H1 (cell line): ENCODE data around the gene POLR2I. TPM values are rescaled to one million over a fixed set of nuclear protein-coding genes. Genes with fewer than 3 reads are reported as not detected.

Source experiments
- CTCF ChIA-PET: fragments of 300-600 bp; sonication (Branson Sonifier 250); formaldehyde crosslinking; loops from one replicate; lab custom pipeline; 2021; ENCODE audit not compliant: partially characterized antibody; lab: Charles Lee
- POLR2A ChIA-PET: fragments of 300-600 bp; sonication (Branson Sonifier 250); formaldehyde crosslinking; loops from one replicate; lab custom pipeline; 2021; ENCODE audit warnings: inconsistent platforms; ENCODE audit not compliant: partially characterized antibody; lab: Charles Lee
- DNase-seq, 2 experiments: peaks; one replicate each; pipeline versions ENCODE4 v3.0.0 to v3.0.0-alpha.2; 2010 to 2022; ENCODE audit warnings: low spot score in 2 of 2, low read depth in 1 of 2, mixed read lengths in 1 of 2
- FAIRE-seq: peaks from 2 replicates; lab custom pipeline; 2011; peaks lifted over from hg19 to GRCh38; lab: Jason Lieb, UNC
- H2AFZ ChIP-seq: 2 replicates; pipeline ENCODE4 v1.8.1; 2012; ENCODE audit warnings: low read length, inconsistent platforms
- H2AK5ac ChIP-seq: 2 replicates; pipeline ENCODE4 v1.6.1; 2013; ENCODE audit warnings: low read depth, low read length
- H2BK120ac ChIP-seq: replicated peaks from 2 replicates; pipeline ENCODE3; 2013; ENCODE audit warnings: low read depth, low read length, inconsistent platforms
- H2BK12ac ChIP-seq: 2 replicates; pipeline ENCODE4 v1.6.1; 2013; ENCODE audit warnings: low read depth, low read length
- H2BK15ac ChIP-seq: 2 replicates; pipeline ENCODE4 v1.6.1; 2013; ENCODE audit warnings: low read length
- H2BK20ac ChIP-seq: 2 replicates; pipeline ENCODE4 v1.6.1; 2013; ENCODE audit warnings: low read length
- H2BK5ac ChIP-seq: 2 replicates; pipeline ENCODE4 v1.6.1; 2013; ENCODE audit warnings: low read depth, low read length
- H3K14ac ChIP-seq: 2 replicates; pipeline ENCODE4 v1.6.1; 2013; ENCODE audit warnings: inconsistent platforms; ENCODE audit not compliant: insufficient read length
- H3K18ac ChIP-seq: 2 replicates; pipeline ENCODE4 v1.6.1; 2013; ENCODE audit warnings: low read length; ENCODE audit errors: extremely low read depth
- H3K23ac ChIP-seq: 2 replicates; pipeline ENCODE4 v1.6.1; 2013; ENCODE audit warnings: inconsistent platforms; ENCODE audit not compliant: insufficient read length
- H3K23me2 ChIP-seq: 2 replicates; pipeline ENCODE4 v1.6.1; 2013; ENCODE audit warnings: low read depth, low read length
- H3K27ac ChIP-seq: 2 replicates; pipeline ENCODE4 v1.6.1; 2011; ENCODE audit warnings: low read depth, low read length, inconsistent platforms
- H3K27me3 ChIP-seq, 4 experiments: replicated peaks in 1 of 4; 1 replicate in 1 of 4; 2 replicates in 3 of 4; pipeline versions ENCODE4 v1.6.1 to v1.8.1; 2011 to 2013; ENCODE audit warnings: low read length in 3 of 4, mild to moderate bottlenecking in 3 of 4, inconsistent platforms in 2 of 4, mixed read lengths in 2 of 4, moderate library complexity in 1 of 4; ENCODE audit not compliant: control insufficient read depth in 3 of 4, insufficient read depth in 3 of 4; ENCODE audit errors: extremely low read depth in 1 of 4
- H3K36me3 ChIP-seq, 4 experiments: 2 replicates each; pipeline versions ENCODE4 v1.6.1 to v1.8.1; 2011 to 2013; ENCODE audit warnings: mild to moderate bottlenecking in 4 of 4, low read length in 3 of 4, moderate library complexity in 2 of 4, control low read depth in 1 of 4, inconsistent platforms in 1 of 4; ENCODE audit not compliant: insufficient read depth in 4 of 4, control insufficient read depth in 2 of 4
- H3K4ac ChIP-seq: replicated peaks from 2 replicates; pipeline ENCODE3; 2013; ENCODE audit warnings: low read length, low read depth, mixed read lengths, inconsistent platforms; ENCODE audit not compliant: insufficient read length
- H3K4me1 ChIP-seq, 4 experiments: replicated peaks in 1 of 4; 1 replicate in 1 of 4; 2 replicates in 3 of 4; pipeline versions ENCODE4 v1.6.1 to v1.8.1; 2011 to 2013; ENCODE audit warnings: low read length in 3 of 4, inconsistent platforms in 2 of 4, mixed read lengths in 1 of 4; ENCODE audit not compliant: insufficient read depth in 4 of 4, control insufficient read depth in 3 of 4
- H3K4me2 ChIP-seq, 2 experiments: 2 replicates each; pipeline versions ENCODE4 v1.6.1 to v1.8.1; 2011 to 2013; ENCODE audit warnings: low read depth in 2 of 2, low read length in 2 of 2, control low read depth in 1 of 2, inconsistent platforms in 1 of 2, mild to moderate bottlenecking in 1 of 2; ENCODE audit not compliant: insufficient read depth in 1 of 2
- H3K4me3 ChIP-seq, 4 experiments: fragments of 200-600, 300-600 bp in 1 of 4; sonication (generic), shearing (Covaris generic), sonication (Bioruptor Twin) in 1 of 4; 2 replicates each; pipeline versions ENCODE4 v1.5.1 to v1.8.1; 2011 to 2016; ENCODE audit warnings: low read length in 4 of 4, low read depth in 3 of 4, control low read depth in 2 of 4, inconsistent platforms in 2 of 4, mild to moderate bottlenecking in 2 of 4, mixed read lengths in 1 of 4, moderate library complexity in 1 of 4; ENCODE audit not compliant: insufficient read depth in 2 of 4; ENCODE audit errors: extremely low read depth in 1 of 4
- H3K56ac ChIP-seq: replicated peaks from 2 replicates; pipeline ENCODE3; 2013; ENCODE audit warnings: low read depth, mild to moderate bottlenecking, mixed read lengths, low read length, inconsistent platforms; ENCODE audit not compliant: insufficient read length
- H3K79me1 ChIP-seq: 2 replicates; pipeline ENCODE4 v1.6.1; 2013; ENCODE audit warnings: low read depth, low read length, control low read depth
- H3K79me2 ChIP-seq, 2 experiments: 2 replicates each; pipeline versions ENCODE4 v1.6.1 to v1.8.1; 2012 to 2013; ENCODE audit warnings: low read length in 2 of 2, mild to moderate bottlenecking in 2 of 2, inconsistent platforms in 1 of 2; ENCODE audit not compliant: insufficient read depth in 2 of 2, control insufficient read depth in 1 of 2
- H3K9ac ChIP-seq, 4 experiments: replicated peaks in 1 of 4; 1 replicate in 1 of 4; 2 replicates in 3 of 4; pipeline versions ENCODE4 v1.6.1 to v1.8.1; 2011 to 2013; ENCODE audit warnings: low read depth in 3 of 4, low read length in 3 of 4, control low read depth in 2 of 4, mild to moderate bottlenecking in 2 of 4, moderate library complexity in 2 of 4, inconsistent platforms in 1 of 4; ENCODE audit errors: extremely low read depth in 1 of 4
- H3K9me3 ChIP-seq, 2 experiments: 2 replicates each; pipeline versions ENCODE4 v1.6.1 to v1.8.1; 2012 to 2013; ENCODE audit warnings: mild to moderate bottlenecking in 2 of 2, moderate library complexity in 2 of 2, control low read depth in 1 of 2, inconsistent platforms in 1 of 2, low read depth in 1 of 2, low read length in 1 of 2, mixed read lengths in 1 of 2; ENCODE audit not compliant: insufficient read depth in 2 of 2
- H4K20me1 ChIP-seq, 2 experiments: replicated peaks in 1 of 2; 2 replicates each; pipeline versions ENCODE3 to v1.8.1; 2011 to 2013; ENCODE audit warnings: inconsistent platforms in 2 of 2, low read length in 2 of 2, mild to moderate bottlenecking in 1 of 2; ENCODE audit not compliant: insufficient read depth in 2 of 2, control insufficient read depth in 1 of 2
- H4K5ac ChIP-seq: 2 replicates; pipeline ENCODE4 v1.6.1; 2013; ENCODE audit warnings: low read length, low read depth, mixed read lengths, inconsistent platforms; ENCODE audit not compliant: insufficient read length
- H4K8ac ChIP-seq: 2 replicates; pipeline ENCODE4 v1.8.0; 2013; ENCODE audit warnings: mild to moderate bottlenecking, moderate library complexity, low read length, inconsistent platforms; ENCODE audit not compliant: insufficient read depth; ENCODE audit errors: extremely low read depth
- H4K91ac ChIP-seq: replicated peaks from 2 replicates; pipeline ENCODE3; 2013; ENCODE audit warnings: low read length, mixed read lengths, inconsistent platforms; ENCODE audit not compliant: insufficient read length
- FOSL1 ChIP-seq: IDR thresholded peaks from 2 replicates; pipeline ENCODE4 v1.6.1; 2011; ENCODE audit warnings: mild to moderate bottlenecking, low read depth, low read length, moderate library complexity; ENCODE audit not compliant: insufficient read depth
- NRF1 ChIP-seq: IDR thresholded peaks from 2 replicates; pipeline ENCODE4 v1.6.1; 2011; ENCODE audit warnings: mild to moderate bottlenecking, low read depth, low read length, improper control_type of control experiment
- PHF8 ChIP-seq: fragments of 200-600 bp; sonication (generic); conservative IDR thresholded peaks from 2 replicates; pipeline ENCODE4 v1.7.1; 2012; ENCODE audit warnings: low read depth, mild to moderate bottlenecking, inconsistent platforms, low read length, moderate library complexity
- SAP30 ChIP-seq: fragments of 300-600 bp; sonication (generic); IDR thresholded peaks from 2 replicates; pipeline ENCODE4 v1.7.1; 2012; ENCODE audit warnings: low read length, moderate library complexity, mild to moderate bottlenecking, inconsistent platforms; ENCODE audit not compliant: insufficient read depth, insufficient replicate concordance
- SIN3A ChIP-seq, 2 experiments: IDR thresholded peaks in 1 of 2; conservative IDR thresholded peaks in 1 of 2; 2 replicates each; pipeline ENCODE4 v1.6.1; 2011 to 2012; ENCODE audit warnings: low read length in 2 of 2, improper control_type of control experiment in 1 of 2, low read depth in 1 of 2, mild to moderate bottlenecking in 1 of 2
- SP4 ChIP-seq: IDR thresholded peaks from 2 replicates; pipeline ENCODE4 v1.6.1; 2012; ENCODE audit warnings: low read length, inconsistent platforms
- WGBS, 2 experiments: shearing (Covaris generic) in 1 of 2; methylation state at CpG; one replicate each; pipeline versions ENCODE4 v1.1.6 to v1.1.7; 2013 to 2015; ENCODE audit warnings: low lambda C conversion rate in 2 of 2, mixed read lengths in 2 of 2, inconsistent platforms in 1 of 2, low coverage in 1 of 2, missing lambda C conversion rate in 1 of 2; ENCODE audit not compliant: insufficient replicate concordance in 2 of 2, insufficient coverage in 1 of 2, insufficient read length in 1 of 2; ENCODE audit errors: extremely low coverage in 1 of 2, missing lambda C conversion rate in 1 of 2; 5-methylcytosine and 5-hydroxymethylcytosine counted together
- long read RNA-seq, 2 experiments: library from RNA in 1 of 2; library from capped mRNA in 1 of 2; stranded (forward); transcript quantifications; one replicate each; pipeline ENCODE4 v2.0.0, GENCODE V29; 2021; ENCODE audit warnings: inconsistent platforms in 1 of 2
- polyA minus RNA-seq, 3 experiments: library from RNA; depleted of rRNA, polyadenylated mRNA; stranded (reverse); fragments of >200 nt; gene quantifications; 1 replicate in 2 of 3; 2 replicates in 1 of 3; pipeline ENCODE4 v1.2.3, GENCODE V29; 2011
- polyA plus RNA-seq, 7 experiments: library from polyadenylated mRNA; depleted of rRNA in 3 of 7; stranded (reverse) in 5 of 7; unstranded in 2 of 7; fragments of >200 nt in 5 of 7; fragments of 200-250 nt in 2 of 7; gene quantifications; 1 replicate in 5 of 7; 2 replicates in 1 of 7; 4 replicates in 1 of 7; pipeline versions ENCODE4 v1.2.1 to v1.2.3, GENCODE V29; 2011 to 2013; ENCODE audit warnings: missing spikeins in 2 of 7, mixed read lengths in 2 of 7
- total RNA-seq: library from RNA; stranded (reverse); fragmentation: NEBNext Ultra II Directional; extraction: Animal tissue kit (Norgen Biotek cat#: 25700); gene quantifications from 2 replicates; pipeline ENCODE4 v1.2.1, GENCODE V29; 2021
- TF ChIP-seq, protein P1 (sequence below): IDR thresholded peaks from 2 replicates; pipeline ENCODE4 v1.6.1; 2012; ENCODE audit warnings: inconsistent platforms

POLR2I gene
- 149 and 150 TPM in 2 replicates for total RNA-seq
- polyA plus RNA-seq (2011; rRNA removed), result 143 and 250 TPM in 2 replicates
- polyA plus RNA-seq (2011; cell fraction: cytosol; rRNA removed), result 172 TPM
- polyA plus RNA-seq (2011; cell fraction: nucleus; rRNA removed), result 280 TPM
- polyA plus RNA-seq (2012, experiment 1 of 2), result 138 to 369 TPM (median 317 TPM) in 4 replicates
- polyA plus RNA-seq (2012, experiment 2 of 2), result 417 TPM
- polyA plus RNA-seq (2013, experiment 1 of 2), result 238 TPM
- 265 TPM for polyA plus RNA-seq (2013, experiment 2 of 2)
- polyA minus RNA-seq (2011; rRNA and poly(A)+ RNA removed), result 126 and 159 TPM in 2 replicates
- polyA minus RNA-seq (2011; cell fraction: cytosol; rRNA and poly(A)+ RNA removed), result 215 TPM
- polyA minus RNA-seq (2011; cell fraction: nucleus; rRNA and poly(A)+ RNA removed), result 57.8 TPM
- long read RNA-seq, experiment 1, transcript POLR2I-201 (6 exons, 913 nt), result major isoform, 109 of 133 reads
- long read RNA-seq, experiment 1, partial matches to known transcripts, result 14 of 133 reads
- long read RNA-seq, experiment 1, other reads (novel, unspliced or antisense), result 7 of 133 reads
- long read RNA-seq, experiment 2, result 0 reads

GRCh38 chr19:36114721-36115452 is at the start of gene POLR2I:
Gene POLR2I, minus strand, starts transcription at chr19:36114875. Its CDS starts 19 bp downstream, at chr19:36114856.
- peak within 1 kb of the TSS; percentile 24 for H3K56ac ChIP-seq
- POLR2A ChIA-PET, result interaction anchor here (0.7 to 2.9 kb wide), 10 partner anchors 12 to 413 kb away, joined by 3 to 27 read pairs (median 4); partner anchors contain the start of genes THAP8, ZNF146, ZNF260 and ZNF565
- H2BK5ac ChIP-seq, result peak within 1 kb of the TSS; percentile 89; the same call in 1 of the 2 replicates
- peak within 1 kb of the TSS; percentile 76 to 94 for H3K4me2 ChIP-seq
- H3K14ac ChIP-seq, result no peak within 1 kb of the TSS
- H4K91ac ChIP-seq, result peak within 1 kb of the TSS; percentile 63
- peak within 1 kb of the TSS; percentile 34; the same call in 1 of the 2 replicates for H2AFZ ChIP-seq
- H4K8ac ChIP-seq, result 0 out of 2 replicates have a peak within 1 kb of the TSS, but pooled peaks have one; percentile 37
- H2AK5ac ChIP-seq, result no peak within 1 kb of the TSS
- peaks cover 8 to 23% (median 18%) of the 10 kb centered on the region in 4 experiments for H3K4me1 ChIP-seq
- no peaks in the 10 kb centered on the region for H3K9me3 ChIP-seq
- H2BK12ac ChIP-seq, result peak within 1 kb of the TSS; percentile 68; the same call in 1 of the 2 replicates
- peaks cover 0 to 9% of the 10 kb centered on the region in 2 experiments; a peak in 1 of 4 replicates for H3K79me2 ChIP-seq
- H4K20me1 ChIP-seq, result peaks cover 3 to 6% of the 10 kb centered on the region in 2 experiments
- peak within 1 kb of the TSS; percentile 39 to 86 (median 56) for H3K9ac ChIP-seq
- peak within 1 kb of the TSS; percentile 76 for H3K27ac ChIP-seq
- H3K18ac ChIP-seq, result peak within 1 kb of the TSS; percentile 90
- CTCF ChIA-PET, result interaction anchor here (1.1 to 1.5 kb wide), 3 partner anchors 10 to 58 kb away, joined by 3 to 5 read pairs (median 3); no protein-coding TSS in a partner anchor
- no peak within 1 kb of the TSS for H2BK20ac ChIP-seq
- H3K27me3 ChIP-seq, result no peaks in the 10 kb centered on the region
- peak within 1 kb of the TSS; percentile 73 to 96 (median 82) for H3K4me3 ChIP-seq
- peaks cover 10% of the 10 kb centered on the region for H3K23me2 ChIP-seq
- DNase-seq (peak; percentile 98 to 99), FAIRE-seq (peak; percentile 81)
- no peak within 1 kb of the TSS for H3K23ac ChIP-seq
- no peak within 1 kb of the TSS for H2BK120ac ChIP-seq
- H3K4ac ChIP-seq, result peak within 1 kb of the TSS; percentile 40
- H3K36me3 ChIP-seq, result peaks cover 4 to 21% (median 12%) of the 10 kb centered on the region in 4 experiments; a peak in 5 of 8 replicates
- no peak within 1 kb of the TSS; the same call in 1 of the 2 replicates for H2BK15ac ChIP-seq
- peaks cover 15% of the 10 kb centered on the region for H3K79me1 ChIP-seq
- peak within 1 kb of the TSS; percentile 79 for H4K5ac ChIP-seq
- 1% methylated on average over 60 of the region's 60 CpGs; no CpG with 5 or more reads in 1 of the 2 experiments for WGBS, 2 experiments
- TF ChIP-seq PHF8, result peak; percentile 59
- TF ChIP-seq FOSL1, result no peak
- TF ChIP-seq SP4, result peak; percentile 84; the same call in 1 of the 2 replicates
- TF ChIP-seq SIN3A (conservative IDR thresholded peaks at IDR 0.05 in 1 of 2, IDR thresholded peaks at IDR 0.05 in 1 of 2; ENCODE audit: low read depth in 1 of 2, low read length in 2 of 2), result peak; percentile 69 to 74; a peak in 1 of 4 replicates
- peak; percentile 58 for TF ChIP-seq SAP30
- TF ChIP-seq NRF1, result peak; percentile 97
- TF ChIP-seq, protein P1, sequence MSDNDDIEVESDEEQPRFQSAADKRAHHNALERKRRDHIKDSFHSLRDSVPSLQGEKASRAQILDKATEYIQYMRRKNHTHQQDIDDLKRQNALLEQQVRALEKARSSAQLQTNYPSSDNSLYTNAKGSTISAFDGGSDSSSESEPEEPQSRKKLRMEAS, result peak; percentile 98
